Activated CD8-positive, alpha-beta T cell treated with anti-CD3 and anti-CD28 coated beads for 36 hours (primary cell): Measurements from ENCODE around the gene COG7. TPM values are rescaled to one million over a fixed set of nuclear protein-coding genes. Genes with fewer than 3 reads are reported as not detected.

Experiments
- ATAC-seq: fragments of 200-7000 bp; cut with Tn5 transposase; one replicate; pipeline ENCODE4 v1.10.0; 2021; ENCODE audit warnings: mild to moderate bottlenecking, moderate library complexity
- CTCF ChIA-PET: fragments of 350-600 bp; sonication (Branson Sonifier 250); formaldehyde crosslinking; loops from one replicate; lab custom pipeline; 2021; ENCODE audit warnings: antibody characterized with exemption; lab: Charles Lee
- POLR2A ChIA-PET: fragments of 350-600 bp; sonication (Branson Sonifier 250); formaldehyde crosslinking; loops from one replicate; lab custom pipeline; 2021; ENCODE audit warnings: antibody characterized with exemption; lab: Charles Lee
- DNase-seq: peaks from one replicate; pipeline ENCODE4 v3.0.0-alpha.2; 2020
- H3K27ac Mint-ChIP-seq: one replicate; pipeline ENCODE4 v1.8.0; 2021; ENCODE audit warnings: mild to moderate bottlenecking, mixed read lengths
- H3K27me3 Mint-ChIP-seq: one replicate; pipeline ENCODE4 v1.8.0; 2021; ENCODE audit warnings: mixed read lengths
- H3K36me3 Mint-ChIP-seq: one replicate; pipeline ENCODE4 v1.8.0; 2021; ENCODE audit warnings: low read depth, mixed read lengths
- H3K4me1 Mint-ChIP-seq: one replicate; pipeline ENCODE4 v1.8.0; 2021; ENCODE audit warnings: low read depth, mixed read lengths
- H3K4me3 Mint-ChIP-seq: one replicate; pipeline ENCODE4 v1.8.0; 2021; ENCODE audit warnings: mild to moderate bottlenecking, moderate library complexity, mixed read lengths
- H3K9me3 Mint-ChIP-seq: one replicate; pipeline ENCODE4 v1.8.0; 2021; ENCODE audit warnings: mixed read lengths
- intact Hi-C: fragments of 100-400 bp; cut with micrococcal nuclease; formaldehyde crosslinking; loops from one replicate; pipeline ENCODE4 v1.10.0; 2022
- total RNA-seq, 2 experiments: library from RNA; stranded (reverse); gene quantifications; one replicate each; pipeline ENCODE4 v1.2.3, GENCODE V29; 2021
- TF ChIP-seq, protein P1 (sequence below): fragments of 200-600 bp; IDR thresholded peaks from one replicate; pipeline ENCODE4 v1.8.0; 2022; ENCODE audit warnings: antibody characterized with exemption, mild to moderate bottlenecking

Gene COG7
- total RNA-seq, 2 experiments from 2014 or later = 16.4 to 16.7 TPM

GRCh38 chr16:23499801-23500200 is 46.8 kb upstream of the COG7 start:
- CTCF ChIA-PET = interaction anchor here (1.2 to 1.9 kb wide), 2 partner anchors 9 to 64 kb away, joined by 3 to 4 read pairs; no protein-coding TSS in a partner anchor
- TF ChIP-seq, protein P1, sequence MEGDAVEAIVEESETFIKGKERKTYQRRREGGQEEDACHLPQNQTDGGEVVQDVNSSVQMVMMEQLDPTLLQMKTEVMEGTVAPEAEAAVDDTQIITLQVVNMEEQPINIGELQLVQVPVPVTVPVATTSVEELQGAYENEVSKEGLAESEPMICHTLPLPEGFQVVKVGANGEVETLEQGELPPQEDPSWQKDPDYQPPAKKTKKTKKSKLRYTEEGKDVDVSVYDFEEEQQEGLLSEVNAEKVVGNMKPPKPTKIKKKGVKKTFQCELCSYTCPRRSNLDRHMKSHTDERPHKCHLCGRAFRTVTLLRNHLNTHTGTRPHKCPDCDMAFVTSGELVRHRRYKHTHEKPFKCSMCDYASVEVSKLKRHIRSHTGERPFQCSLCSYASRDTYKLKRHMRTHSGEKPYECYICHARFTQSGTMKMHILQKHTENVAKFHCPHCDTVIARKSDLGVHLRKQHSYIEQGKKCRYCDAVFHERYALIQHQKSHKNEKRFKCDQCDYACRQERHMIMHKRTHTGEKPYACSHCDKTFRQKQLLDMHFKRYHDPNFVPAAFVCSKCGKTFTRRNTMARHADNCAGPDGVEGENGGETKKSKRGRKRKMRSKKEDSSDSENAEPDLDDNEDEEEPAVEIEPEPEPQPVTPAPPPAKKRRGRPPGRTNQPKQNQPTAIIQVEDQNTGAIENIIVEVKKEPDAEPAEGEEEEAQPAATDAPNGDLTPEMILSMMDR = no peak
- POLR2A ChIA-PET = interaction anchor here (0.5 to 1.1 kb wide), 2 partner anchors 48 to 141 kb away, joined by 3 read pairs; no protein-coding TSS in a partner anchor
- H3K4me3 Mint-ChIP-seq = no peak overlapping the region
- intact Hi-C loops = no loop called here
- DNase-seq (no peak), ATAC-seq (no peak)
- H3K36me3 Mint-ChIP-seq = peaks cover 16% of the 10 kb centered on the region
- no peak overlapping the region for H3K27ac Mint-ChIP-seq
- H3K9me3 Mint-ChIP-seq = no peaks in the 10 kb centered on the region
- H3K4me1 Mint-ChIP-seq = peaks cover 33% of the 10 kb centered on the region
- H3K27me3 Mint-ChIP-seq = no peaks in the 10 kb centered on the region

DNA sequence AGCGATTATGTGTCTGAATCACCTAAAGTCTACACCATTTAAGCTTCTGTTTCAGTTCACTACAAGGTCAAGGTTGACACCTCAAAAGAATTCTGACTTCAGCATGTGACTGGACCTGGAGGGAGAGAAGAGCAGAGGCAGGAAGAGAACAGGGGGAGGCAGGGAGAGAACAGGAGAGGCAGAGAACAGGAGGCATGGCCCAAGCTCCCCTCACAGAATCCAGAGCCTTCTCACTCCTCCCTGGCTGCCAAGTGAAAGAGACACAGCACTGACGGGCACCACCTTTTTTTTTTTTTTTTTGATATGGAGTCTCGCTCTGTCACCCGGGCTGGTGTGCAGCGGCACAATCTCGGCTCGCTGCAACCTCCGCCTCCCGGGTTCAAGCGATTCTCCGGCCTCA is 45.9 kb upstream of the COG7 start:
- ChIA-PET CTCF (interaction anchor here (1.9 kb wide), 1 partner anchor 63 kb away, joined by 4 read pairs; no protein-coding TSS in a partner anchor), POLR2A (interaction anchor here (1.1 kb wide), 1 partner anchor 141 kb away, joined by 3 read pairs; no protein-coding TSS in a partner anchor)
- peaks cover 26% of the 10 kb centered on the region for H3K4me1 Mint-ChIP-seq
- intact Hi-C loops = no loop called here
- DNase-seq (no peak), ATAC-seq (no peak)
- TF ChIP-seq, protein P1 = no peak
- H3K27me3 Mint-ChIP-seq = no peaks in the 10 kb centered on the region
- no peak overlapping the region for H3K27ac Mint-ChIP-seq
- peaks cover 19% of the 10 kb centered on the region for H3K36me3 Mint-ChIP-seq
- H3K4me3 Mint-ChIP-seq = no peak overlapping the region
- H3K9me3 Mint-ChIP-seq = no peaks in the 10 kb centered on the region

DNA sequence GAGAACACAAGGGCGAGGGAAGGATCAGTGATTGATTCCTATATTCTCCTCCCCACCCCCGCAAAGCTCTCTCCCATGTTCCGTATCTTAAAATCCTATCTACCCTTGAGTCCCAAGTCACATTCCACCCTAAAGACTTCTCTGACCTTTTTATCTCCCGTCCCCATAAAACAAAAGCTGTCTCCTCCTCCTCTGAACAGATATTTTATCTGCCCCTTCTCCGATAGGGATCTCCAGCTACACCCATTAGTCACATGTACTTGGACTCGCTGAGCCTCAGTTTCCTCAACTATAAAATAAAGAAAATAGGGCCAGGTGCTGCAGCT is 44.5 kb upstream of the COG7 start:
- intact Hi-C loops = no loop called here
- H3K27ac Mint-ChIP-seq = no peak overlapping the region

GRCh38 chr16:23496821-23497542 is 44.0 kb upstream of the COG7 start:
- Mint-ChIP-seq H3K36me3 (peaks cover 20% of the 10 kb centered on the region), H3K4me3 (no peak overlapping the region), H3K27me3 (no peaks in the 10 kb centered on the region), H3K9me3 (no peaks in the 10 kb centered on the region), H3K4me1 (peaks cover 12% of the 10 kb centered on the region), H3K27ac (no peak overlapping the region)
- intact Hi-C loops = no loop called here
- TF ChIP-seq, protein P1 = no peak
- no peak for DNase-seq
- no peak for ATAC-seq
- POLR2A ChIA-PET = interaction anchor here (1.0 to 1.7 kb wide), 3 partner anchors 8 to 354 kb away, joined by 3 to 6 read pairs (median 4); no protein-coding TSS in a partner anchor
- CTCF ChIA-PET = no interaction called here

More for the DNA sequence above, 44.5 kb upstream of the COG7 start:
- H3K36me3 Mint-ChIP-seq = peaks cover 22% of the 10 kb centered on the region
- DNase-seq (no peak), ATAC-seq (no peak)
- H3K27me3 Mint-ChIP-seq = no peaks in the 10 kb centered on the region
- no peaks in the 10 kb centered on the region for H3K9me3 Mint-ChIP-seq
- TF ChIP-seq, protein P1 = no peak
- ChIA-PET CTCF (no interaction called here), POLR2A (interaction anchor here (1.0 kb wide), 1 partner anchor 355 kb away, joined by 3 read pairs; no protein-coding TSS in a partner anchor)
- no peak overlapping the region for H3K4me3 Mint-ChIP-seq
- peaks cover 18% of the 10 kb centered on the region for H3K4me1 Mint-ChIP-seq

DNA sequence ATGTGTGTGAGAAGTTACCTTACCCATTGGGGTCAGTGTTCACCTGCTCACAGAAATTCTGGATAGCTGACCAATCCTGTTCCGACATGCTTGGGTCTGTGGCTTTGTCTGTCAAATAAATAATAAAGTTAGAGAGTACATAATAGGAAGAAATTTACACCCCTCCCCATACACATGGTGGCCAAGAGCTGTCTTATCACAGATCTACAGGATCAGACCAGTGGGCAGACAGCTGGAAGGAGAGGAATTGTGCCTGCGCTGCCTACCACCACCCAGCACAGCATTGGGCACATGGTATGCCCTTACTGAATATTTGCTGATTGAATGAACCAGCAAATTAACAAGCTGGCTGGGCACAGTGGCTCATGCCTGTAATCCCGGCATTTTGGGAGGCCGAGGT is 42.7 kb upstream of the COG7 start:
- POLR2A ChIA-PET = interaction anchor here (0.6 to 1.7 kb wide), 4 partner anchors 9 to 65 kb away, joined by 3 to 6 read pairs (median 4); no protein-coding TSS in a partner anchor
- Mint-ChIP-seq H3K27ac (no peak overlapping the region), H3K4me1 (peaks cover 11% of the 10 kb centered on the region), H3K27me3 (no peaks in the 10 kb centered on the region), H3K36me3 (peaks cover 28% of the 10 kb centered on the region), H3K9me3 (no peaks in the 10 kb centered on the region), H3K4me3 (no peak overlapping the region)
- intact Hi-C loops = no loop called here
- CTCF ChIA-PET = no interaction called here
- TF ChIP-seq, protein P1 = no peak
- no peak for DNase-seq
- no peak for ATAC-seq
